K562 (cell line): ENCODE data around the gene ANKRD44. TPM values are rescaled to one million over a fixed set of nuclear protein-coding genes. Genes with fewer than 3 reads are reported as not detected.

Source experiments
- PRDM10 ChIP-seq: fragments of 450-650 bp; IDR thresholded peaks from 2 replicates; pipeline ENCODE4 v1.6.1; 2018; ENCODE audit not compliant: partially characterized antibody
- RAD21 ChIP-seq, 2 experiments: fragments of 250-450 bp in 1 of 2; fragments of 450-650 bp in 1 of 2; sonication (Bioruptor Pico) in 1 of 2; formaldehyde crosslinking in 1 of 2; IDR thresholded peaks in 1 of 2; conservative IDR thresholded peaks in 1 of 2; 2 replicates each; pipeline versions ENCODE4 v1.4.0 to v1.8.0; 2020 to 2022; ENCODE audit warnings: mild to moderate bottlenecking in 2 of 2, moderate library complexity in 1 of 2
- ZNF449 ChIP-seq: fragments of 250-450 bp; sonication (Bioruptor Pico); IDR thresholded peaks from 2 replicates; pipeline ENCODE4 v1.8.0; 2022; ENCODE audit warnings: moderate library complexity, mild to moderate bottlenecking, inconsistent platforms
- polyA plus RNA-seq, 8 experiments: library from polyadenylated mRNA; depleted of rRNA in 4 of 8; stranded (reverse) in 5 of 8; unstranded in 3 of 8; fragments of >200 nt; fragmentation: Nextera tagmentation in 2 of 8; fragmentation: Illumina TruSeq in 1 of 8; extraction: Ambion mirVana in 2 of 8; extraction: Trizol in 1 of 8; gene quantifications; 2 replicates each; pipeline versions ENCODE4 v1.2.1 to v1.2.3, GENCODE V29; 2011 to 2014; ENCODE audit warnings: inconsistent platforms in 1 of 8, missing spikeins in 1 of 8
- total RNA-seq, 7 experiments: library from RNA; depleted of rRNA in 6 of 7; stranded (reverse); fragments of >200 nt in 6 of 7; fragmentation: Illumina TruSeq in 2 of 7; extraction: Trizol in 2 of 7; gene quantifications; 2 replicates each; pipeline versions ENCODE4 v1.2.1 to v1.2.3, GENCODE V29; 2011 to 2021; ENCODE audit warnings: low replicate concordance in 1 of 7

The ANKRD44 gene
- total and polyA plus RNA-seq, 9 of the 15 experiments (the other 6 are each of a cell fraction or from before 2014, with no cell fraction given): 0.03 to 0.64 (median 0.07) TPM; not detected in 3

- TF ChIP-seq ZNF449 (CRISPR knock-in tag): no peak
- no peak for TF ChIP-seq PRDM10
- no peak for TF ChIP-seq RAD21 (CRISPR knock-in tag; conservative IDR thresholded peaks at IDR 0.05 in 1 of 2, IDR thresholded peaks at IDR 0.05 in 1 of 2)
Measured at GRCh38 chr2:197144183-197144582, 166.4 kb downstream of the ANKRD44 start (continued).
